Measurements from ENCODE around the gene EFCAB8.

GRCh38 chr20:32918296-32918695, 59.6 kb downstream of the EFCAB8 start:
- TF ChIP-seq CTCF (IDR thresholded peaks at IDR 0.05) (no peak), POLR2A (IDR thresholded peaks at IDR 0.05) (no peak)

All from uterus (tissue), 2 donors.